Bone marrow (tissue), 2 donors: ENCODE data around the gene PRSS22.

Source experiments
- DNase-seq, 2 donors: peaks; one replicate each; lab custom pipeline; 2025; lab: John Stamatoyannopoulos, UW

Gene PRSS22

DNA sequence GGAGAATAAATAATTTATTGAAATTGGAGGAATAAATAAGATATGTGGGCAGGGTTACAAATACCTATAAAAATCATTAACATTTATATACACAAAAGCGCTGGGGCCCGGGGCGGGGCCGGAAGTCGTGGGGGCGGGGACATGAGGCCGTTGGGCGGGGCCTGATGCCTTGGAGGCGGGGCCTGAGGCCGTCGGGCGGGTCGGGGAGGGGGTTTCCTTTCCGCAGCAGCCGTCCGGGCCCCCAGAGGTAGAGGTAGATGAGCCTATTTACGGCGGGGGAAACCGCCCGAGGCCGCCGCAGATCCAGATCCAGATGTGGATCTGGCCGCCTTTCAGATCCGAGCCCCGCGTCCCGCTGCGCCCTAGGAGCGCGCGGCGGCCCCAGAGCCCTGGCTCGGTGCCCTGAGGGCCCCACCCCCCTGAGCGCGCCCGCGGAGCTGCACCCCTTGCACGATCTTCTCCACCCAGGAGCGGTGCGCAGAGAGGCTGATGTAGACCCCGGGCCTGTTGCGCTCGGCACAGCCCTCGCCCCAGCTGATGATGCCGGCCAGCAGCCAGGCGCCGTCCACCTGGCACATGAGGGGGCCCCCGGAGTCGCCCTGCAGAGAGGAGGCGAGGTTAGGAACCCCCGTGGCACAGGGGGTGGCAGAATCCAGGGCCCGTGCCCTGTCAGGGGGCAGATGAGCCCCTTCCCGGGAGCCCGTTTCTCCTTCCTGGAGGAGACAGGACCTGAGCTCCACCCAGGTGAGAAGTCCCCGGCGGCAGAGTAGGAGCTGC lies 5.1 kb downstream of the PRSS22 start:
- no peak for DNase-seq

DNA sequence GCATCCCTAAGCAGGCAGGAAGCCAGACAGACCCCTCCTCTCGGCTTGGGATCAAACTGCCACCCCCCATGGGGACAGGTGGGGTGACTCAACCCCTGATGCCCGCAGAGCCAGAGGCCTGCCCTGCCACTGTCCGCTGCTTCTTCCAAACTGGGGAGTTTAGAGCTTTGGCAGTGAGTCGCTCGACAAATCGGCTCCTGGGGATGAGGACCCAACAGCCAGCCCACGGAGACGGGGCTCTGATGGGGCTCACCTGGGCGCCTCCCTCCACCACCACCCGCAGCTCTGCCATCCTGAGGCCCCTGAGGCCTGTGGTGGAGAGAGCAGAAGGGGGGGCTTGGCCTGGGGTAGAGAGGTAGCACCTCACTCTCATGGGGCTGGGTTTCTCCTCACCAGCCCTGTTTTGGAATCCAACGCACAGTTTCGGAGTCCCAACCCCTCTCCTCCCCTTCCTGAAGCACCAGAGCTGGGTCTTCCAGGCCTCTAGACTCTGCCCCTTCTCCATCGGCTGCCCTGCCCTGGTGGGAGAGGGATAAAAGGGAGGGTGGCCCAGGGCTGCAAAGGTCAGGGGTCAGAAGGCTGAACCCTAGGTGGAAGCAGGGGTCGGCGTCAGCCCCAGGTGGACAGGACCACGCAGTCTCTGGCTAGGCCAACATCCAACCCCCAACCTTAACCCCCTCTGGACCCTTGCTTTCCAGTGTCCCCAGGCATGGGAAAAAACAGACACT lies 5.8 kb downstream of the PRSS22 start:
- no peak for DNase-seq

DNA sequence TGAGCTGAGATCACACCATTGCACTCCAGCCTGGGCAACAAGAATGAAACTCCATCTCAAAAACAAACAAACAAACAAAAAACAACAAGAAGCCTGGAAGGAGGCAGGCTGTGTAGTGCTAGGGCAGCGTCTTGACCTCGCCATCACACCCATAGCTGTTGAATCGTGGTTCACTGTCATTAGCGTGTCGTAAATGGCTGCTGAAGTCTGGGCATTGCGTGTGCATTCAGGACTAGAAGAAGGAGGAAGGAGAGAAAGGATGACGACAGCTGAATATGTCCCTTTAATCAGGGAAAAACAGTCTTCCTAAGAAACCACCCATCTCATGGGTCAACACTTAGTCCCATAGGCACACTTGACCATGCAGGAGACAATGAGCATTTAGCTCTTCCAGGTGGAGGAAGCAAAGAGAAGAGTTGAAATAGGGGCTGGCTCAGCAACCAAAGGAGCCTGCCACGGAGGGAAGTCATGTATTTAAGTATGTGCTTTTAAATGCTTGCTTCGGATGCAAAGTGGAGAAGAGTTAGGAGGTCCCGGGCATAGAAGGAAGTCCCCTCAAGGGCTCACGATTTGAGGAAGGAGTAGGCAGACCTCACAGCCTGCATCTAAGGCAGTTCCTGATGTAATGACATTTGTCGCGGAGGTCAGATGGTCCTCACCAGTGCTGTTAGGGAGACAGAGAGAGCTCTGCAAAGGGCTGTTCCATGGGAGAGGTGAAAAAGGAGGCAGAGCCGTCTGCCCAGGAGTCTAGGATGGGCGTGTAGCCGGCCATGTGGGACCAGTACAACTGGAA lies 8.8 kb downstream of the PRSS22 start:
- DNase-seq: no peak

DNA sequence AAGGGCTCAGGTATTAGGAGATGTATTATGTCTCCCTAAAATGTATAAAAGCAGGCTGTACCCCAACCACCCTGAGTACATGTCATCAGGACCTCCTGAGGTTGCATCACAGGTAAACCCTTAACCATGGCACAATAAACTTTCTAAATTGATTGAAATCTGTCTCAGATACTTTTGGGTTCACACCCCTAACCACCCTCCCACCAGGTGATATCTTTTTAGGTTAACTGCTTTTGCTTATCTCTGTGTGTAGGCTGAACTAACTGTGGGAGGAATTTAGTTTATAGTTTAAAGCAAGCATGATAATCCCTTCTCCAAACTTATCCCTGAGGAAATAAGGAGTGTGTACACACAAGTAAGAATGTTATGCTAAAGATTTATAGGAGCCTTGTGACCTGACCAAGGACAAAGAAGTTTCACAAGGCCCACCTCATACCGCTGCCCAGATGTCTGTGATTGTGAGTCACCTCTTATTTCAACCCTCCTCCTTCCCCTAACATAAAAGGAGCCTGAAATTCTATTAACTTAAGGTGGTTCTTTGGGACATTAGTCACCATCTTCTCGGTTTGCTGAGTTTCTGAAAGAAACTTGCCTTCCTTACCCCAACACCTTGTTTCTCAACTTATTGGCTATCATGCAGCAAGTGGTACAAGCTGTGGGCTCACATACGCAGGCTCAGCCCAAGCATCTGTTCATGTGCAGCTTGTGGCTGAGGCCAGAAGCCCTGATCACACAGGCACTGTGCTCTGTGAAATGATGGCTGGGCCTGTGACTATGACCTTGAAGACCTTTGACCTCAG lies 11.3 kb downstream of the PRSS22 start:
- no peak for DNase-seq

DNA sequence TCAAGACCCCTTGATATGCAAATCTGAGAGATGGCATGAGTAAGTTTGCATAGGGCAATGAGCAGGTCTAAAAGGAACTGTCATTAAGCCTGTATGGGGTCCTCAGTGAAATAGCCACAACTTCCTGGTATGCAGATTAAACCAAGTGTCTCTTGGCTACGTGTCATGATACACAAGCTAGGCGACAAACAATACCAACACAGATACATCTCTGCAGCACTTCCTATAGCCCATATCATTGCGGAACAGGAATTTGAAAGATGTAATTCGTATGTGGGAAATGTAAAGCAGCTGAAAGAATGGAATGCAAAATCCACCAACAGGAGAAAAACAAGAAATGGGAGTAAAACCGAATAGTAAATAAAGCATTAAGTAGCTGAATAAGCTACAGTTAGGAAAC lies 12.9 kb downstream of the PRSS22 start:
- no peak for DNase-seq

DNA sequence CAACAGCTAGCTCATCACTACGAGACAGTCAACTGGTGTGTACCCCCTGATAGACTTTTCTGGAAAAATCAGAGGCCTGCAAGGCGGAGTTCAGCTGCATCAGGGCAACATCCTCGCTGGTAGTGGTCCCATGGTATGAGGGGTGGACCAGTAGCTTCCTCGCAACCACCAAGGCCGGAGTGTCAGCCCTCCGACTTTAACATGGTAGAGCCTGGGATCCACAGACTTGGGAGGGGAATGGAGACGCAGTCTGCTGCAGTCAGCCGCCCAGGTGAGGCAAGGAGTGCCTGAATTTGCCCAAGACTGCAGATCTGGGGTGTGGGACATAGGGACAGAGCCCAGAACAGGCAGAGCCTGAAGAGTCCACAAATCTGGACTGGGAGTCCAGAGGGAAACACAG lies 14.4 kb downstream of the PRSS22 start:
- no peak for DNase-seq

DNA sequence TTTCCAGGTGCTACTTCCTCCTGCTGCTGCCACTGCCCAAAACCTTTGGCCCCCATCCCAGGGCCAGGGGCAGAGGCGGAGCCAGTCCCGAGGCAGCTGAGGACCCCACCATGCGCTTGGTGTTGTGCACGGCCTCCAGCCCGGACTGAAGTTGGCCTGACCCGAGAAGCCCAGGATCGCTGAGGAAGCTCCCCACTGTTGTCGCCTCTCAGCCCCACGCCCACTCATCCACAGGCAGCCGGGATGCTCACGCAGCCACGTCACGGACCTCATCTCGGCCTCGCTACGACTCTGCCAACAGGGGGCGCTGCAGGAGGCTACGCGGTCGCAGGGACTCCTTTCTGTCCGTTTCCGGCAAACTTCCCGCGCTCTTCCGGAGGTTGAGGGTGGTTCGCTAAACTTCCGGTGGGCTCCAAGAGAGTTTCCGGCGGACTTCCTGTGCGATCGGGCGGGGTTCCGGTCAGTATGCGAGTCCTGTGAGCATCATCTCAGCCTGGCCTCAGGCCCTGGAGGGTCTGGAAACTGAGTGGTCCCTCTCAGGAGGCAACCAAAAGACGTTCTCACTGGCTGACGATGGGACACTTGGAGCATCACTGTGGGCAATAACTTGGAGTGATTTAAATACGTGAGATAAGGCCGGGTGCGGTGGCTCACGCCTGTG lies 15.5 kb downstream of the PRSS22 start:
- no peak for DNase-seq

DNA sequence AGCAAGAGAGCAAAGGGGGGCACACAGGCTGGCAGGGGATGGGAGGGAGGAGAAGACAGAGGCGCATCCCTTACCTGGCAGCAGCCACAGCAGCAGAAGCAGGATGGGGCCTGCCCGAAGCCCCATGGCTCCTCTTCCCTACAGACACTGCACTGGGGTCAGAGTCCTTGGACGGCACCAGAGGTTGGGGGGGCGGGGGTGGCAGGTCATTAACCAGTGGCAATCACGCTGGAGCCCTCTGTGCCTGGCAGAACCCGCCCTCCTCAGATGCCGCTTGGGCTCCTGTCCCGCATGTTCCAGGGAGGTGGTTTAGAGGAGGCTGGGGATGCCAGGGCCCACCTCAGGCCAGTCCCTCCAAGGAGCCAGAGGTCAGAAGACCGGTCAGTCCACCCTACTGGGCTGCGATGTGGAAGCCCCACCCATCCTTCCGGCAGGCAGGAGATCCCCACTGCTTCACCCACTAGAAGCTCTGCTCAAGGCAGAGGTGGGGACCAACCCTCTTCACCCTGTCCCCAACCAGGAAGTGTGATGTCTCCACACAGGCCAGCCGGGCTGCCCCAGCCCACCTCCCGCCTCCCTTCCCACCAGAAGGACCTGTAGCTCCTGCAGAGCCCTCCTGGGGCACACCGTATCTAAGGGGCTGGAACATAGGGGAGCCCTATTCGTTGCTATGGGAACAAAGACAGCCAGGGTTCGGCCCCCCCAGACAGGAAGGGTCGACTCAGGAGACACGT lies 16.2 kb downstream of the PRSS22 start:
- DNase-seq: no peak

DNA sequence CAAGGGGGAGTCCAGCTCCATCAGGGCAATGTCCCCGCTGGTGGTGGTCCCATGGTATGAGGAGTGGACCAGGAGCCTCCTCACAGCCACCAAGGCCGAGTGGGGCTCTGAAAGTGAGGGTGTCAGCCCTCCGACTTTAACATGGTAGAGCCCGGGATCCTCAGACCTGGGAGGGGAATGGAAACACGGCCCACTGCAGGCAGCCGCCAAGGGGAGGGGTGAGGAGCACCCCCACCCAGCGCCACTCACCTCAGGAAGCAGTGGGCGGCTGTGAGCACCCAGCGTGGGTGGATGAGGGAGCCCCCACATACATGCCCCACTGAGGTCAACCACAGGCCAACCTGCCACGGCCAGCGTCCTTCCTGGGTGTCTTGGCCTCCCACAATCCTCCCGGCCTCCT lies 17.1 kb downstream of the PRSS22 start:
- no peak for DNase-seq

DNA sequence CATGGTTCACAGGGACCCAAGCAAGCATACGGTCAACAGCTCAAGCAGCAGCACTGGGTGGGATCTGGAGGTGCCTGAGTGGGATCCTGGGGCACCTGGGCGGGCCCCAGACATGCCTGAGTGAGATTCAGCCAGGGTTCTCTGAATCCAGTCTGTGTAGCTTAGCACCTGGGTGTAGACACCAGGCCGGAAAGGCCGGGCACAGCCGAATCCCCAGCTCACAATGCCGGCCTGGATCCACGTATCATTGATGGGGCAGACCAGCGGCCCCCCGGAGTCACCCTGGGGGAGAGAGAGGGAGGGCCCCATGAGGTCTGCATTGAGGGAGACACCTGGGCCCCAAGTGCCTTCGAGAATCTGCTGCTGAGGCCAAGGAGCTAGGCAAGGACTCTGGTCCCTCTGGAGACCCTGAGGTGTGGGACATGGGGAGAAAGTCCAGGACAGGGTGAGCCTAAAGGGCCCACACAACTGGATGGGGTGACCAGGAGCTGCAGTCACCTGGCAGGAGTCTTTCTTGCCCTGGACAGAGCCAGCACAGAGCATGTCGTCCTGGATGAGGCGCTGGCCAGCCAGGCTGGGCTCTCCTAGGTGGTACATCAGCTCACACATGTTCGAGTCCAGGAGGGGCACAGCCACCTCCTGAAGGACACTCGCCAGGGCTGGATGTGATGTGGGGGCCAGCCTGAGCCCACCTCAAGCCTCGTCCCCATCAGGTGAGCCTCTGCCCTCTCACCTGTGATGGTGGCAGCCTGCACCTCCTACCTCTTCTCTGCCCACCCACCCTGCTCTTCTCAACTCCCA lies 18.1 kb downstream of the PRSS22 start:
- no peak for DNase-seq

DNA sequence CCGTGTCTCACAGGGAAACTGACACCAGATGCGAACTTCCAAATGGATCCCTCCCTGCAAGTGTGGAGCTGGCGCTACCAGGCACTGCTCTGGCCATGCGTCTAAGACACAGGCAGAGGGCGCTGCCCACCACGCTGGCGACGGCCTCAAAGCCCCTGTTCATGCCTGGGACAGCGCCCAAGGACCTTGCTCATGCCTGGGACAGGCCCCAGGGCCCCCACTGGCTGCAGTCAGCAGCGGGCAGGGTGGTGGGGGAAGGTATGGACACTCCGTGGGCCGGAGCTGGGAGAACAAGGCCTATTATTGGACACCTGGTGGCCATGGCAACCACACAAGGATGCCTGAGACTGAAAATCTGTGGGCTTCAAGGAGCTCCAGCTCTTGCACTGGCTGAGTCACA lies 19.0 kb downstream of the PRSS22 start:
- DNase-seq: peak; percentile 17 to 26

DNA sequence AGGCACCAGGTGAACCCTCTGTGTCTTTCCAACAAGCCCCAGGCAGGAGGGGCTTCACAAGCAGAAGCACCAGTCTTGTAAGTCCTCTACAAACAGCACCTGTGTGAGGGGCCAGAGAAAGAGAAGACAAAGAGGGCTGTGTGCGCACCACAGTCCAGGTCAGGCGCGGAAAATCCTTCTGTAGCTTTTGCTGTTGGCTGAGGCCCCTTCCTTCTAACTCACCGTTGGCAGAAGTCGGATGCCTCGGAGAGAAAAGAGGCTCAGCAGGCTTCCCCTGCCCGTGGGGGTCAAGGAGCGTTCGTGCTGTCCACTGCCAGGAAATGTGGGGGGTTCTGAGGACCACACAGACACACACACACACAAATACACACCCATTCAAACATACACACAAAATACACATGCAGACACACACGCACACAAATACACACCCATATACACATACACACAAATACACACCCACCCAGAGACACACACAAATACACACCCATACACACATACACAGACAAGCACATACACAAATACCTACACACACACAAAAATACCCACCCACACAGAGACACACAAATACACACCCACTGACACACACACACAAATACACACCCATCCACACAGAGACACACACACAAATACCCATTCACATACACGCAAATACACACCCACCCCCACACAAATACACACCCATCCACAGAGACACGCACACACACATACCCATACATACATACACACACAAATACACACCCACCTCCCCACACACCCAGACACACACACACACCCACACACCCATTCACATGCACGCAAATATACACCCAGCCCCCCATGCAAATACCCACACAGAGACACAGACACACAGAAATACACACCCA lies 21.1 kb downstream of the PRSS22 start:
- no peak for DNase-seq

DNA sequence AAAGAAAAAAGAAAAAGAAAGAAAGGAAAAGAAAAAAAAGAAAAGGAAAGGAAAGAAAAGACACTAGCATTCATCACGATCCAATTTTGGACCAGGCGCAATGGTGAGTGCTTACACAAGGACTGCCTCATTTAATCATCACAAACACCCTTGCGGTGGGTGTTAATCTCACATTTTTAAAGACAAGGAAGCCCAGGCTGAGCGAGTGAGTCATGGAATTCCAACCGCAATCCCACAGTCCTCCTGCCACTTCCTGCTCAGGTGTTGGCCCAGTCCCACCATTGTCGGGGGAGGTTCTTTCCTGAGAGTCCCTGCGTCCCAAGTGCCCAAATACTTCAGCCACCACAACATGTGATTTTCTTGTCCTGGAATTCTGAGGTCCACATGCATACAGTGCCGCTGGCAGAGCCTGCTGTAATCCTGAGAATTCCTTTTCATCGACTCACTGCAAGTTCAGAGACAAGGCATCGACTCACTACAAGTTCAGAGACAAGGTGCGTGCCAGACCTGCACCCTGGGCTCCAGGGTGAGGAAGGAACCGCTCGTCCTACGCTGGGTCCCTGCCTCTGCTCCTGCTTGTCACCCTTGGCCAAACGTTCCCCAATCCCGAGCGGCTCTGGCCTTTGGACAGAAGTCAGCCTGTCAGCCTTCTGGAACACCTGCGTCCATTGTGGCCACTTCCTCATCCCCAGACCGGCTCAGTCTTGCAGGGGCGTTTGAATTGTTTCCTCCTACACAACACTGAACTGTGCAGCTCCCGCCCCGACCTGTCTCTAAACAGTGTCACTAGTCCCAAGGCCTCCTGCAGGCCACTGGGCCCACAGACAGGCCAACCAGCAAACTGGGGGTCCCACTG lies 22.1 kb downstream of the PRSS22 start:
- DNase-seq: no peak

DNA sequence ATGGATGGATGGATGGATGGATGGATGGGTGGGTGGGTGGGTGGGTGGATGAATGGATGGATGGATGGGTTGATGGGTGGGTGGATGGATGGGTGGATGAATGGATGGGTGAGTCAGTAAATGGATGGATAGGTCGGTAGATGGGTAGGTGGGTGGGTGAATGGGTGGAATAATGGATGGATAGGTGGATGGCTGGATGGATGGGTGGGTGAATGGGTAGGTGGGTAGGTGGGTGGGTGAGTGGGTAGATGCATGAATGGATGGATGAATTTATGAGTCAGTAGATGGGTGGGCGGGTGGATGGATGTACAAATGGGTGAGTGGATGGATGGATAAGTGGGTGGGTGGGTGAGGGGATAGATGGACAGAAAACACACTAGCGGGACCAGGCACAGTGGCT lies 23.0 kb downstream of the PRSS22 start:
- DNase-seq: no peak

DNA sequence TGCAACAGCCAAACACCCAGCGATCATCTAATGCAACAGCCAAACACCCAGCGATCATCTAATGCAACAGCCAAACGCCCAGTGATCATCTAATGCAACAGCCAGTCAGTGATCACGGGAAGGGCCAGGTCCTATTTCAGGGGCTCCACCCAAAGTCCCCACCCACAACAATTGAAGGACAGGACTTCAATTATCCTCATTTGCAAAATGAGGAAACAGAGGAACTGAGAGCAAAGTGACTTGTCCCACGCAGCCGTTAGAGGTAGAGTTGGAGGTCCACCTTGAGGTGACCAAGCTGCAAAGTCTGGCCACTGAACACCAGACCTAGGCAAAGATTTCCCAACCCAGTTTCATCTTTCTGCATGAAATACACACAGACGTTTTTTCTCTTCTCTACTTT lies 24.2 kb downstream of the PRSS22 start:
- no peak for DNase-seq

DNA sequence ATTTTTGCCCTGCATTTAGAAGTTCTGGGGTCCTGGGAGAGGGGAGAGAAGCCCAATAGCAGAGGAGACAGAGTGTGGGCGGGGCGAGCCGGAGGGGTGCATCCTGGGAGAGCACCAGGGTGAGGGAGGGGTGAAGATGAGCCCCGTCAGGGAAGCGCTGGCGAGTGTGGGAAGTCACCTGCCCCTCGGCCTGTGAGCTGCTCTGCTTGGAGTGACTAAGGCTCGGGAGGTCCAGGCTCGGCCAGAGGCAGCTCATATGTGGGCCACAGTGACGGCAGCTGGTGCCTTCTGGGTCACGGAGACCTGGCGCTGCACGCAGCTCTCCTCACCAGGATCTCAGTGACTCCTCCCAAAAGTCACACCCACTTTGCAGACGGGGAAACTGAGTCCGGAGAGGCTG lies 26.8 kb downstream of the PRSS22 start:
- no peak for DNase-seq

DNA sequence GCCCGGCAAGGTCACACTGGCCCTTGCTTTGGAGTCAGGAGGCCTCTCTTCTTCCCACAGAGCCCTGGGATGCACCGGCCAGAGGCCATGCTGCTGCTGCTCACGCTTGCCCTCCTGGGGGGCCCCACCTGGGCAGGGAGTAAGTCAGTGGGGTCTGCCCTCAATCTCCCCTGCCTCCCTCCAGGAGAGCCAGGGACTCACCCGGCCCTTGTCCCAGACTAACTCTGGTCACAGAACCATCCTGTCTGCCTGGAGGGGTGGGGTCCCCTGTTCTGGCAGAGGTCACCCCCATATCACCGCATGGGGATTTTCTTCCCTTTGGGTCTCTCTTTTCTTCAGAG lies 27.6 kb downstream of the PRSS22 start:
- no peak for DNase-seq
